ENCODE data around the gene ADGRE2.
"Not testable (repeated sequence)": the region's sequence is repeated elsewhere in the genome, so short reads cannot be mapped to it uniquely, and the experiment has no call there.

- not testable (repeated sequence) for TF ChIP-seq CTCF (IDR thresholded peaks at IDR 0.05; ENCODE audit: low read length); EZH2 (IDR thresholded peaks at IDR 0.05; ENCODE audit: borderline replicate concordance, low read length)
Measured at GRCh38 chr19:14765403-14765802, 13.0 kb downstream of the ADGRE2 start.

All from OCI-LY1 (cell line).